Glutamatergic neuron (in vitro differentiated cells): ENCODE data around the gene COL13A1. TPM values are rescaled to one million over a fixed set of nuclear protein-coding genes. Genes with fewer than 3 reads are reported as not detected.

Source experiments
- DNase-seq: peaks from one replicate; pipeline ENCODE4 v3.0.0; 2022
- H3K27ac Mint-ChIP-seq: one replicate; pipeline ENCODE4 v1.8.0; 2020; ENCODE audit warnings: mild to moderate bottlenecking, mixed read lengths, inconsistent platforms; ENCODE audit not compliant: unreplicated experiment
- H3K27me3 Mint-ChIP-seq: one replicate; pipeline ENCODE4 v1.8.0; 2020; ENCODE audit warnings: mild to moderate bottlenecking, moderate library complexity, mixed read lengths, inconsistent platforms; ENCODE audit not compliant: unreplicated experiment
- H3K36me3 Mint-ChIP-seq: one replicate; pipeline ENCODE4 v1.8.0; 2020; ENCODE audit warnings: mild to moderate bottlenecking, mixed read lengths, inconsistent platforms; ENCODE audit not compliant: unreplicated experiment
- H3K4me1 Mint-ChIP-seq: one replicate; pipeline ENCODE4 v1.8.0; 2020; ENCODE audit warnings: mild to moderate bottlenecking, low read depth, mixed read lengths, inconsistent platforms; ENCODE audit not compliant: unreplicated experiment
- H3K4me3 Mint-ChIP-seq: one replicate; pipeline ENCODE4 v1.8.0; 2020; ENCODE audit warnings: mild to moderate bottlenecking, mixed read lengths, inconsistent platforms; ENCODE audit not compliant: unreplicated experiment
- H3K9me3 Mint-ChIP-seq: one replicate; pipeline ENCODE4 v1.8.0; 2020; ENCODE audit warnings: mild to moderate bottlenecking, moderate library complexity, mixed read lengths, inconsistent platforms; ENCODE audit not compliant: unreplicated experiment
- total RNA-seq: library from RNA; stranded (reverse); fragmentation: NEBNext Ultra II Directional; extraction: Animal tissue kit (Norgen Biotek cat#: 25700); gene quantifications from one replicate; pipeline ENCODE4 v1.2.1, GENCODE V29; 2021; ENCODE audit not compliant: unreplicated experiment
- TF ChIP-seq, protein P1 (sequence below): fragments of 200-600 bp; sonication (generic); IDR thresholded peaks from one replicate; pipeline ENCODE4 v1.5.0; 2021; ENCODE audit not compliant: partially characterized antibody, unreplicated experiment

Gene COL13A1
- total RNA-seq, 1 donor from 2014 or later: 8.5 TPM

GRCh38 chr10:69840773-69841172, 39.1 kb downstream of the COL13A1 start:
- no peak for DNase-seq
- TF ChIP-seq, protein P1, sequence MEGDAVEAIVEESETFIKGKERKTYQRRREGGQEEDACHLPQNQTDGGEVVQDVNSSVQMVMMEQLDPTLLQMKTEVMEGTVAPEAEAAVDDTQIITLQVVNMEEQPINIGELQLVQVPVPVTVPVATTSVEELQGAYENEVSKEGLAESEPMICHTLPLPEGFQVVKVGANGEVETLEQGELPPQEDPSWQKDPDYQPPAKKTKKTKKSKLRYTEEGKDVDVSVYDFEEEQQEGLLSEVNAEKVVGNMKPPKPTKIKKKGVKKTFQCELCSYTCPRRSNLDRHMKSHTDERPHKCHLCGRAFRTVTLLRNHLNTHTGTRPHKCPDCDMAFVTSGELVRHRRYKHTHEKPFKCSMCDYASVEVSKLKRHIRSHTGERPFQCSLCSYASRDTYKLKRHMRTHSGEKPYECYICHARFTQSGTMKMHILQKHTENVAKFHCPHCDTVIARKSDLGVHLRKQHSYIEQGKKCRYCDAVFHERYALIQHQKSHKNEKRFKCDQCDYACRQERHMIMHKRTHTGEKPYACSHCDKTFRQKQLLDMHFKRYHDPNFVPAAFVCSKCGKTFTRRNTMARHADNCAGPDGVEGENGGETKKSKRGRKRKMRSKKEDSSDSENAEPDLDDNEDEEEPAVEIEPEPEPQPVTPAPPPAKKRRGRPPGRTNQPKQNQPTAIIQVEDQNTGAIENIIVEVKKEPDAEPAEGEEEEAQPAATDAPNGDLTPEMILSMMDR: no peak
- Mint-ChIP-seq H3K4me3 (no peak overlapping the region), H3K36me3 (no peaks in the 10 kb centered on the region), H3K27me3 (peaks cover 18% of the 10 kb centered on the region), H3K9me3 (peaks cover 7% of the 10 kb centered on the region), H3K4me1 (peaks cover 14% of the 10 kb centered on the region), H3K27ac (no peak overlapping the region)

DNA sequence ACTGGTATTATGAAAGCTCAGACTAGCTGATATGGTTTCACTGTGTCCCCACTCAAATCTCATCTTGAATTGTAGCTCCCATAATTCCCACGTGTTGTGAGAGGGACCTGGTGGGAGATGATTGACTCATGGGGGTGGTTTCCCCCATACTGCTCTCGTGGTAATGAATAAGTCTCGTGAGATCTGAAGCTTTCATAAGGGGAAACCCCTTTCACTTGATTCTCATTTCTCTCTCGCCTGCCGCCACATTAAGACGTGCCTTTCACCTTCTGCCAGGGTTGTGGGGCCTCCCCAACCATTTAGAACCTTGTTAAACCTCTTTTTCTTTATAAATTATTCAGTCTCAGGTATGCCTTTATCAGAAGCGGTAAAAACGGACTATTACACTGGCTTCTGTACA, 40.3 kb downstream of the COL13A1 start:
- TF ChIP-seq, protein P1: no peak
- Mint-ChIP-seq H3K4me3 (no peak overlapping the region), H3K4me1 (peaks cover 20% of the 10 kb centered on the region), H3K36me3 (no peaks in the 10 kb centered on the region), H3K27me3 (peaks cover 17% of the 10 kb centered on the region), H3K9me3 (peaks cover 7% of the 10 kb centered on the region), H3K27ac (no peak overlapping the region)
- DNase-seq: no peak

GRCh38 chr10:69842882-69843281, 41.2 kb downstream of the COL13A1 start:
- TF ChIP-seq, protein P1: no peak
- Mint-ChIP-seq H3K4me3 (no peak overlapping the region), H3K9me3 (peaks cover 8% of the 10 kb centered on the region), H3K27me3 (peaks cover 17% of the 10 kb centered on the region), H3K36me3 (no peaks in the 10 kb centered on the region), H3K27ac (no peak overlapping the region), H3K4me1 (peaks cover 29% of the 10 kb centered on the region)
- DNase-seq: no peak

GRCh38 chr10:69843923-69844322, 42.2 kb downstream of the COL13A1 start:
- H3K9me3 Mint-ChIP-seq: peaks cover 9% of the 10 kb centered on the region
- no peak overlapping the region for H3K27ac Mint-ChIP-seq
- TF ChIP-seq, protein P1: no peak
- no peak for DNase-seq
- no peaks in the 10 kb centered on the region for H3K36me3 Mint-ChIP-seq
- H3K4me3 Mint-ChIP-seq: no peak overlapping the region
- H3K27me3 Mint-ChIP-seq: peaks cover 17% of the 10 kb centered on the region
- peaks cover 35% of the 10 kb centered on the region for H3K4me1 Mint-ChIP-seq

GRCh38 chr10:69844698-69845097, 43.0 kb downstream of the COL13A1 start:
- Mint-ChIP-seq H3K4me3 (no peak overlapping the region), H3K9me3 (peaks cover 9% of the 10 kb centered on the region), H3K36me3 (no peaks in the 10 kb centered on the region), H3K27me3 (peaks cover 12% of the 10 kb centered on the region), H3K27ac (no peak overlapping the region), H3K4me1 (peaks cover 32% of the 10 kb centered on the region)
- TF ChIP-seq, protein P1: no peak
- no peak for DNase-seq
